CD4-positive, alpha-beta T cell treated with Interferon gamma for 1 hour (primary cell): Measurements from ENCODE around the gene NAA25.
"Not testable (repeated sequence)": the region's sequence is repeated elsewhere in the genome, so short reads cannot be mapped to it uniquely, and the experiment has no call there.

Experiments
- DNase-seq: peaks from one replicate; pipeline ENCODE4 v3.0.0-alpha.2; 2020

Gene NAA25

GRCh38 chr12:112036614-112037013 is 72.0 kb downstream of the NAA25 start:
- not testable (repeated sequence) for DNase-seq

DNA sequence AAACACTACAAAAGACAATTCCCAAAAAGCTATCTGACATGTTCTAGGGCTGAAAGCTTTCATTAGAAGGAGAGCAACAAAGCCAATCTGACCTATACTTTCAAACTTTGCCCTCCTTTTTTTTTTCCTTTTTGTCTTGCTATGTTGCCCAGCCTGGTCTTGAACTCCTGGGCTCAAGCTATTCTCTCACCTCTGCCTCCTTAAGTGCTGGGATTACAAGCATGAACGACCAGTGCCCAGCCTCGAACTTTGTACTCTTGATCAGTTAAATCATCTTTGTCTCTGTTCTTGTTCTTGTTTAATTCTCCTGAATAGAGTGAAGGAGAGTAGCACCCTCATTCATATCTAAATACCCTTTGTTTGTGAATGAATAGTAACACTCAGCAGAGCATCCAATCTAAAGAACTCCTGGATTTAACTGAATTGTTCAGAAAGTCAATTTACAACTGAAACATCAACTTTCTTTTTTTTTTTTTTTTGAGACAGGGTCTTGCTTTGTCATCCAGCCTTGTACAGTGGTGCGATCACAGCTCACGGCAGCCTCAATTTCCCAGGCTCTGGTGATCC is 73.3 kb downstream of the NAA25 start:
- no peak for DNase-seq

DNA sequence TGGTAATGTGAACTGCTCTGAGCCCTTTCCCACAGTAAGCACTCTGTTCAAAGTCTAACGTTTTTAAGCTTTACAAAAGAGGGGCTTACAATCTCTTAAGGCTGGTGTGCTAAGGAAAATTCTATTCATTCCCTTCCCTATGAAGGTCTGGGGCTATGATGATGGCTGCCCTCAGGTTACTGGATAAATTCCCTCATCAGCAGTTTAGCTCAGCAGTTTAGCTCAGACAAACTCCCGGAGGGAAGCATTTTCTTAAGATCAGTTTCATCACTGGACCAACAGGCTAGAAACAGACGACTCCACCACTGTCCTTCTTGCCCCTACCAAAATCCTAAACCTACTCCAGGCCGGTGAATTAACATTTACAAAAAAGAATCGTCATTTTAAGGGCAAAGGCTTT is 76.3 kb downstream of the NAA25 start:
- DNase-seq = no peak

DNA sequence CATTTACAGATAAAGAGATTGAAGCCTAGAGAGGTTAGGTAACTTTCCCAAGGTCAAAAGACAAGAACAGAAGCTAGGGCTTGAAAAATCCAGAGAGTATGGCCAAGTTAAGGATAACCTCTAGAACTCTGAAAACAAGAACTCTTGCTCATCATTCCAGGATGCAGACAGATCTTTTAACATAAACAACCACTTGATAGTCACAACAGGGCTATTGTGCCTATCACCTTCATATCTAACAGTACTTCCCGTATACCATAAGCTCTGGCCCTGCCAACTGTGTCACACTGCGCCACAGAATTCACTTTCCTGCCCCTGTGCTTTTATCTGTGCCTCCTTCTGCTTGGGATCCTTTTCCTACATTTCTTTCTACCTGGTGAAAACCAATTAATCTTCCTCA is 77.1 kb downstream of the NAA25 start:
- no peak for DNase-seq

GRCh38 chr12:112029301-112029700 is 79.3 kb downstream of the NAA25 start:
- no peak for DNase-seq

GRCh38 chr12:112025808-112026375 is 82.7 kb downstream of the NAA25 start:
- DNase-seq = no peak

GRCh38 chr12:112023759-112024396 is 84.7 kb downstream of the NAA25 start:
- no peak for DNase-seq

GRCh38 chr12:112022241-112023016 is 86.2 kb downstream of the NAA25 start:
- DNase-seq = no peak

GRCh38 chr12:112020947-112021457 is 87.6 kb downstream of the NAA25 start:
- DNase-seq = no peak

DNA sequence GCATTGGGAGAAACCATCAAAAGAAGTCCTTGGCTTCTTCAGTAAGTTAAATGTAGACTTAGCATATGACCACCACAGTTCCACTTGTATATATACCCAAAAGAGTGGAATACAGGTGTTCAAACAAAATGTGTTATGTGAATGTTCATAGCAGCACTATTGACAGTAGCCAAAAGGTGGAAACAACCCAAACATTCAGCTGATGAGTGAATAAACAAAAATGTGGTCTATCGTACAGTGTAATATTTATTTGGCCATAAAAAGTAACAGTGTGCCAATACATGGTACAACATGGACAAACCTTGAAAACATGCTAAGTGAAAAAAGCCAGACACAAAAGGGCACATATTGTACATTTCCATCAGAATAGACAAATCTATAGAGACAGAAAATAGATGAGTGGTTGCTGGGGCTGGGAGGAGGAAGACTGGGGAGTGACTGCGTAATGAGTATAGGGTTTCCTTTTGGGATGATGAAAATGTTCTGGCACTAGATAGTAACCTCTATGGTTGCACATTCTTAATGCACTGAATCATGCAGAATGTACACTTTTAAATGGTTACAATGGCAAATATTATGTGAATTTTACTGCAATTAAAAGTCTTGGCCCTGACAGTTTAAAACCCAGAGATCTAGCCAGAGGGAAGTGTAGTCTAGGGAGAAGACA is 89.9 kb downstream of the NAA25 start:
- no peak for DNase-seq

DNA sequence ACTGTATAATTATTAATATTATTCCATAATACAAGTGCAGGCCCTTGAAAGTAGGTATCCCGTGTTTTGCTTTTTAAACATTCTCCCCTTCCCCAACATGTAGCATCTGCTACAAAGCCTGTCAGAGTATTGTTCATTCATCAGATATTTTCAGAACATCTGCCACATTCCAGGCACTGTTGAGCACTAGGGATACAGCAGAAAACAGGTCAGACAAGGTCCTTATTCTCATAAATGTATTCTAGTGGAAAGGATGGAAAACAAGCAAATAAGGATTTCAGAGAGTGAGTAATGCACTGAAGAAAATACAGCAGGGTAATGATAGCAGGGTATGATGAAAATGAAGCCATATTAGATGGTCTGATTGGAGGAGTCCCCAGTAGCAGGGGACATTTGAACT is 91.5 kb downstream of the NAA25 start:
- DNase-seq = no peak

GRCh38 chr12:112015938-112016337 is 92.6 kb downstream of the NAA25 start:
- no peak for DNase-seq

GRCh38 chr12:112013601-112014402 is 94.8 kb downstream of the NAA25 start:
- peak; percentile 70 for DNase-seq

GRCh38 chr12:112012775-112013600 is 95.6 kb downstream of the NAA25 start, which contains the start of the genes ERP29 and TMEM116:
TSS of gene ERP29 (plus strand) at chr12:112013426. CDS start at chr12:112013466, 40 bp downstream.
TSS of gene TMEM116 (minus strand) at chr12:112013165. CDS start at chr12:112005270, 7,895 bp downstream.
- DNase-seq = peak; percentile 99

DNA sequence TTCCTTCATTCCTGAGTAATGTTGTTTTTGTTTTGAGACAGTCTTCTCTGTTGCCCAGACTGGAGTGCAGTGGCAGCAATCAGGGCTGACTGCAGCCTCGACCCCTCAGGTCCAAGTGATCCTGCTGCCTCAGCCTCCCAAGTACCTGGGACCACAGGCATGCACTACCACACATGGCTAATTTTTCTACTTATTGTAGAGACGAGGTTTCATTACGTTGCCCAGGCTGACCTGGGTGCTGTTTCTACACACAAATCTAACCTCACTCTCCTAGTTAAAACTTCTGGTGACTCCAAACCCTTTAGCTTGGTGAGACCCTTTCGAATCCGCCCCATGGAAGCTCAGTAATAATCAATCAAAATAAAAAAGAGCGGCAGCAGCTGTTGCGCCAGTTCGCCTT is 96.9 kb downstream of the NAA25 start:
- no peak for DNase-seq

DNA sequence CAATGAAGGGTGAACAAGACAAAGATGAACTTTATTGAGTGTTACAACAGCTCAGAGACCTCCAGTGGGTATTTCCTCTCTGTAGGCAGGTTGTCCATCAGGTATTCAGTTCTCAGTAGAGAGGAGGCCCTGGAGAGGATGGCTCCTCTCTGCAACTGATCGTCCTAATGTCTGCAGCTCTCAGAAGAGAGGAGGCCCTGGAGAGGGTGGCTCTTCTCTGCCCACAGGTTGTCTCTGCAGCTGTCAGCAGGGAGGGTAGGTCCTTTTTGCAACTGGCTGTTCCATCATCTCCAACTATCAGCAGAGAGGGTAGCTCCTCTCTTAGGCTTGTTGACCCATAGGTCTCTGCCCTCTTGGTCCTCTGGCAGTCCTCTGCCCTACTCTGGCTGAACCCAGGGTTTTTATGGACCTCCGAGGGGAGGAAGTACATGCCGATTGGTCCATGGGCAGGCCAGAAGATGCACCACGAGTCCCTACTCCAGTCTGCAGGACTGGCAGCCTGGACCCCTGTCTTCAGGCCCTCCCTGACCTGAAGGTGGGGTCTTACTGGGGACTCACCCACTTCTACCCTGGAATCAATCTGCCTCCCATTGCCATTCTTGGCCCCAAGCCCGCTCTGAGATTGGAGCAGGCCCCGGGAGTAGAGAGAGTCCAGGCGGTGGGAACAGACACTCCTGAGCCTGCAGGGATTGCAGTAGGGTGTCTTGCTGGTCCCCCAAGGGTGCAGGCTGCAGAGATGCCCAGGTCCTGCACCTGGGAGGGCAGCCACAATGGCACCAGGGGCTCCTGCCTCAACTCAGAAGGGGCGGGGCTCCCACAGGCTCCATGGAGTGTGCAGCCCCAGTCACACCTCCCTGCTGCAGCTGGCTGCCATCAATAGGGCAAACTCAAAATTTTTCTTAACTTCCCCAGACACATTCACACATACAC is 97.9 kb downstream of the NAA25 start:
- DNase-seq = no peak

GRCh38 chr12:112009596-112009995 is 99.0 kb downstream of the NAA25 start:
- DNase-seq = not testable (repeated sequence)

DNA sequence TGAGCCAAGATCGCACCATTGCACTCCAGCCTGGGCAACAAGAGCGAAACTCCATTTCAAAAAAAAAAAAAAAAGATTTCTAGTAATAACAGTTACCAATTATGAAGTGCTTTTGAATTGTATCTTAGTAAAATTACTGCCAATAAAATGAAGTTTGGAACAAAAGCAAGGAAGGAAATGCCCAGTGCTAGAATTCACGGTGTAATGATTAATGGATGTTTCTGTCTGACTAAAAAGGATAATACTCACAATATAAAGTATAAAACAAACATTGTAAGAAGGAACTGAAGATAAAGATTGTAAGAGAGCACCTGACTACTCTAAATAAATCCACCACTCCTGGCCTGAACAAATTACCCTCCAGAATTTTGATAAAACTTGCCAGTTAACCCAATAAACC is 99.7 kb downstream of the NAA25 start:
- DNase-seq = no peak

GRCh38 chr12:112007945-112008344 is 100.6 kb downstream of the NAA25 start:
- no peak for DNase-seq
